Heart left ventricle (tissue), 16 donors: Measurements from ENCODE around the gene MPPED2. TPM values are rescaled to one million over a fixed set of nuclear protein-coding genes. Genes with fewer than 3 reads are reported as not detected.

Experiments
- ATAC-seq, 4 donors: fragments of 200-7000 bp; cut with Tn5 transposase; one replicate each; pipeline ENCODE4 v1.9.1; 2020 to 2022; ENCODE audit warnings: moderate library complexity in 4 of 4, mild to moderate bottlenecking in 3 of 4, moderate number of reproducible peaks in 1 of 4
- DNase-seq, 5 donors: peaks; one replicate each; pipeline ENCODE4 v3.0.0-alpha.2; 2020
- H3K27ac ChIP-seq, 12 donors: fragments of 200-600 bp; sonication (generic) in 4 of 12; one replicate each; pipeline versions ENCODE4 v1.5.0 to v1.8.0; 2016 to 2022; ENCODE audit warnings: mild to moderate bottlenecking in 2 of 12
- H3K27me3 ChIP-seq, 9 donors: fragments of 200-600 bp; sonication (generic) in 2 of 9; one replicate each; pipeline versions ENCODE4 v1.5.1 to v1.8.0; 2016 to 2022; ENCODE audit warnings: mild to moderate bottlenecking in 3 of 9
- H3K36me3 ChIP-seq, 9 donors: fragments of 200-600 bp; sonication (generic) in 2 of 9; one replicate each; pipeline versions ENCODE4 v1.5.0 to v1.8.0; 2018 to 2022; ENCODE audit warnings: mild to moderate bottlenecking in 2 of 9
- H3K4me1 ChIP-seq, 12 donors: fragments of 200-600 bp; sonication (generic) in 4 of 12; one replicate each; pipeline versions ENCODE4 v1.5.0 to v1.8.0; 2016 to 2022; ENCODE audit warnings: mild to moderate bottlenecking in 3 of 12
- H3K4me3 ChIP-seq, 12 donors: fragments of 200-600 bp; sonication (generic) in 4 of 12; one replicate each; pipeline versions ENCODE4 v1.5.0 to v1.8.0; 2017 to 2022; ENCODE audit warnings: mild to moderate bottlenecking in 9 of 12, moderate library complexity in 4 of 12
- H3K9me3 ChIP-seq, 12 donors: fragments of 200-600 bp; sonication (generic) in 4 of 12; one replicate each; pipeline versions ENCODE4 v1.5.0 to v1.8.0; 2016 to 2022; ENCODE audit warnings: mild to moderate bottlenecking in 1 of 12
- CTCF ChIP-seq, 12 donors: fragments of 200-600 bp; sonication (generic) in 4 of 12; IDR thresholded peaks; one replicate each; pipeline versions ENCODE4 v1.5.0 to v1.8.0; 2018 to 2022; ENCODE audit warnings: antibody characterized with exemption in 12 of 12, mild to moderate bottlenecking in 5 of 12
- POLR2A ChIP-seq, 2 donors: fragments of 450-650 bp; IDR thresholded peaks; one replicate each; pipeline ENCODE4 v1.6.1; 2017; ENCODE audit warnings: antibody characterized with exemption in 2 of 2, mild to moderate bottlenecking in 2 of 2, moderate library complexity in 2 of 2
- WGBS, 4 donors: extraction: QIAGEN DNeasy Blood & Tissue Kit in 2 of 4; methylation state at CpG; one replicate each; pipeline versions ENCODE4 v1.1.5 to v1.1.7; 2013 to 2018; 5-methylcytosine and 5-hydroxymethylcytosine counted together
- intact Hi-C, 10 donors: fragments of 100-400 bp; cut with DNase I; formaldehyde crosslinking; loops; one replicate each; pipeline versions ENCODE4 v1.11.1 to v1.14.2; 2022
- polyA plus RNA-seq, 2 donors: library from polyadenylated mRNA; stranded (reverse); fragments of 200-250 nt; gene quantifications; one replicate each; pipeline ENCODE4 v1.2.3, GENCODE V29; 2013
- total RNA-seq, 9 donors: library from RNA; depleted of rRNA in 2 of 9; stranded (reverse); fragments of >200 nt in 2 of 9; fragmentation: NEBNext Ultra II Directional in 3 of 9; extraction: Animal tissue kit (Norgen Biotek cat#: 25700) in 3 of 9; gene quantifications; one replicate each; pipeline versions ENCODE4 v1.1.0 to v1.2.4, GENCODE V29; 2016 to 2023
- donor health status: ischemic (EF 13 %, LVEDD 7.1; RV severe dilation, severe dysfunction).
- donor health status: healthy with polysubstance abuse.
- donor health status: DM: no; HTN: yes; CAD: no.
- donor health status: DM: no; HTN: no; CAD: no.
- donor health status: ischemic (EF 25% LVEDD 6.9; RV normal size, moderate dysfunction).
- donor health status: ischemic (EF 25% LVEDD 5.7; RV mildly dilated, moderate dysfunction).
- donor health status: healthy.
- donor health status: DM: yes; HTN: yes; CAD: no.
- donor health status: ischemic (EF 35%, LVEDD 5.7; RV mildly dilated, moderate dysfunction).
- donor health status: nonischemic (EF 11% LVEDD 7.7; RV severe dilation, severe dysfunction).
- donor health status: DM: yes; HTN: yes; CAD: no.
- donor health status: PGD.
- donor health status: ischemic (EF 29% LVEDD 5.4; RV normal size, mild dysfunction).
- donor health status: nonischemic (EF 23%, LVEDD 6.1; RV moderate dilation, normal function).

The MPPED2 gene
- total and polyA plus RNA-seq, 11 donors = 2.7 to 14.3 (median 8.4) TPM

- H3K36me3 ChIP-seq = no peaks in the 10 kb centered on the region
- WGBS, 4 donors = 80 to 87% (median 82%) methylated on average over 4 of the region's 4 CpGs
- no peaks in the 10 kb centered on the region for H3K27me3 ChIP-seq
- TF ChIP-seq CTCF (IDR thresholded peaks at IDR 0.05) (no peak), POLR2A (IDR thresholded peaks at IDR 0.05) (no peak)
- DNase-seq = no peak
- peaks cover 0 to 9% (median 0%) of the 10 kb centered on the region in 12 donors for H3K4me1 ChIP-seq
- ATAC-seq = no peak
- no peaks in the 10 kb centered on the region for H3K9me3 ChIP-seq
- no peak overlapping the region for H3K4me3 ChIP-seq
- H3K27ac ChIP-seq = no peak overlapping the region
- intact Hi-C loops = loop anchor here in 1 of 10 donors (10.0 kb wide), 1 partner anchor 65 kb away; no protein-coding TSS in a partner anchor
These were observed 36.1 kb downstream of the MPPED2 start for GRCh38 chr11:30550022-30550542.

GRCh38 chr11:30549565-30549964 is 36.6 kb downstream of the MPPED2 start:
- Histone ChIP-seq H3K9me3 (no peaks in the 10 kb centered on the region), H3K4me3 (no peak overlapping the region), H3K36me3 (no peaks in the 10 kb centered on the region), H3K27me3 (no peaks in the 10 kb centered on the region), H3K4me1 (peaks cover 0 to 9% (median 0%) of the 10 kb centered on the region in 12 donors), H3K27ac (no peak overlapping the region)
- ATAC-seq (peak in 2 of 4 donors; percentile 57 to 71), DNase-seq (no peak)
- TF ChIP-seq POLR2A (IDR thresholded peaks at IDR 0.05) (no peak), CTCF (IDR thresholded peaks at IDR 0.05) (no peak)
- WGBS, 4 donors = 46 to 57% (median 52%) methylated on average over 4 of the region's 4 CpGs
- intact Hi-C loops = no loop called here

GRCh38 chr11:30546334-30546733 is 39.8 kb downstream of the MPPED2 start:
- TF ChIP-seq POLR2A (IDR thresholded peaks at IDR 0.05) (no peak), CTCF (IDR thresholded peaks at IDR 0.05) (no peak)
- no peak for ATAC-seq
- 32 to 93% (median 89%) methylated on average over 1 of the region's 1 CpG for WGBS, 4 donors
- Histone ChIP-seq H3K9me3 (no peaks in the 10 kb centered on the region), H3K27ac (no peak overlapping the region), H3K4me3 (no peak overlapping the region), H3K27me3 (no peaks in the 10 kb centered on the region), H3K4me1 (peaks cover 0 to 14% (median 0%) of the 10 kb centered on the region in 12 donors), H3K36me3 (no peaks in the 10 kb centered on the region)
- intact Hi-C loops = no loop called here
- no peak for DNase-seq

GRCh38 chr11:30545507-30545906 is 40.6 kb downstream of the MPPED2 start:
- Histone ChIP-seq H3K27me3 (no peaks in the 10 kb centered on the region), H3K4me3 (no peak overlapping the region), H3K27ac (no peak overlapping the region), H3K36me3 (no peaks in the 10 kb centered on the region), H3K4me1 (peaks cover 0 to 14% (median 0%) of the 10 kb centered on the region in 12 donors), H3K9me3 (no peaks in the 10 kb centered on the region)
- DNase-seq (no peak), ATAC-seq (peak in 2 of 4 donors; percentile 31 to 38)
- 85 to 90% (median 87%) methylated on average over 5 of the region's 5 CpGs for WGBS, 4 donors
- TF ChIP-seq POLR2A (IDR thresholded peaks at IDR 0.05) (no peak), CTCF (IDR thresholded peaks at IDR 0.05) (no peak)
- intact Hi-C loops = no loop called here
